Heart left ventricle (tissue), 13 donors: Measurements from ENCODE around the gene POLR2C.

Experiments used
- POLR2A ChIP-seq, 2 donors: fragments of 450-650 bp; IDR thresholded peaks; one replicate each; pipeline ENCODE4 v1.6.1; 2017; ENCODE audit warnings: antibody characterized with exemption in 2 of 2, mild to moderate bottlenecking in 2 of 2, moderate library complexity in 2 of 2
- TF ChIP-seq, protein P1 (sequence below), 12 donors: fragments of 200-600 bp; sonication (generic) in 4 of 12; IDR thresholded peaks; one replicate each; pipeline versions ENCODE4 v1.5.0 to v1.8.0; 2018 to 2022; ENCODE audit warnings: antibody characterized with exemption in 12 of 12, mild to moderate bottlenecking in 5 of 12
- donor health status: ischemic (EF 13 %, LVEDD 7.1; RV severe dilation, severe dysfunction).
- donor health status: DM: no; HTN: yes; CAD: no.
- donor health status: DM: no; HTN: no; CAD: no.
- donor health status: ischemic (EF 25% LVEDD 6.9; RV normal size, moderate dysfunction).
- donor health status: ischemic (EF 25% LVEDD 5.7; RV mildly dilated, moderate dysfunction).
- donor health status: ischemic (EF 35%, LVEDD 5.7; RV mildly dilated, moderate dysfunction).
- donor health status: nonischemic (EF 11% LVEDD 7.7; RV severe dilation, severe dysfunction).
- donor health status: DM: yes; HTN: yes; CAD: no.
- donor health status: PGD.
- donor health status: ischemic (EF 29% LVEDD 5.4; RV normal size, mild dysfunction).
- donor health status: nonischemic (EF 23%, LVEDD 6.1; RV moderate dilation, normal function).

GRCh38 chr16:57517397-57518367 is 55.2 kb downstream of the POLR2C start:
- TF ChIP-seq, protein P1, sequence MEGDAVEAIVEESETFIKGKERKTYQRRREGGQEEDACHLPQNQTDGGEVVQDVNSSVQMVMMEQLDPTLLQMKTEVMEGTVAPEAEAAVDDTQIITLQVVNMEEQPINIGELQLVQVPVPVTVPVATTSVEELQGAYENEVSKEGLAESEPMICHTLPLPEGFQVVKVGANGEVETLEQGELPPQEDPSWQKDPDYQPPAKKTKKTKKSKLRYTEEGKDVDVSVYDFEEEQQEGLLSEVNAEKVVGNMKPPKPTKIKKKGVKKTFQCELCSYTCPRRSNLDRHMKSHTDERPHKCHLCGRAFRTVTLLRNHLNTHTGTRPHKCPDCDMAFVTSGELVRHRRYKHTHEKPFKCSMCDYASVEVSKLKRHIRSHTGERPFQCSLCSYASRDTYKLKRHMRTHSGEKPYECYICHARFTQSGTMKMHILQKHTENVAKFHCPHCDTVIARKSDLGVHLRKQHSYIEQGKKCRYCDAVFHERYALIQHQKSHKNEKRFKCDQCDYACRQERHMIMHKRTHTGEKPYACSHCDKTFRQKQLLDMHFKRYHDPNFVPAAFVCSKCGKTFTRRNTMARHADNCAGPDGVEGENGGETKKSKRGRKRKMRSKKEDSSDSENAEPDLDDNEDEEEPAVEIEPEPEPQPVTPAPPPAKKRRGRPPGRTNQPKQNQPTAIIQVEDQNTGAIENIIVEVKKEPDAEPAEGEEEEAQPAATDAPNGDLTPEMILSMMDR (IDR thresholded peaks at IDR 0.05), result no peak
- TF ChIP-seq POLR2A (IDR thresholded peaks at IDR 0.05), result no peak
